ENCODE data around the gene FEM1A. TPM values are rescaled to one million over a fixed set of nuclear protein-coding genes. Genes with fewer than 3 reads are reported as not detected.

The FEM1A gene
- total and polyA plus RNA-seq, 2 of the 8 experiments (the other 6 are each of a cell fraction or from before 2014, with no cell fraction given): 6.7 to 16.1 TPM

- DNase-seq (ENCODE audit: low read depth in 1 of 2, low spot score in 2 of 2) (no peak), FAIRE-seq (no peak)
- H3K4me2 ChIP-seq (ENCODE audit: insufficient read depth in 1 of 2, low read depth in 2 of 2, low read length in 2 of 2): no peak overlapping the region
- H3K9ac ChIP-seq (replicated peaks in 1 of 4; ENCODE audit: extremely low read depth in 1 of 4, low read depth in 3 of 4, low read length in 3 of 4): no peak overlapping the region
- no peak overlapping the region for H3K56ac ChIP-seq (replicated peaks; ENCODE audit: insufficient read length, low read depth, low read length)
- H2BK12ac ChIP-seq (ENCODE audit: low read depth, low read length): no peak overlapping the region
- no peak overlapping the region for H3K27ac ChIP-seq (ENCODE audit: low read depth, low read length)
- no peak overlapping the region for H2BK5ac ChIP-seq (ENCODE audit: low read depth, low read length)
- no peaks in the 10 kb centered on the region for H3K36me3 ChIP-seq (ENCODE audit: control insufficient read depth in 2 of 4, insufficient read depth in 4 of 4, low read length in 3 of 4)
- no peak overlapping the region for H3K23ac ChIP-seq (ENCODE audit: insufficient read length)
- no peak overlapping the region for H4K5ac ChIP-seq (ENCODE audit: insufficient read length, low read depth, low read length)
- no peak overlapping the region for H2BK20ac ChIP-seq (ENCODE audit: low read length)
- H2BK15ac ChIP-seq (ENCODE audit: low read length): no peak overlapping the region
- H3K79me2 ChIP-seq (ENCODE audit: control insufficient read depth in 1 of 2, insufficient read depth in 2 of 2, low read length in 2 of 2): no peaks in the 10 kb centered on the region
- no peaks in the 10 kb centered on the region for H3K23me2 ChIP-seq (ENCODE audit: low read depth, low read length)
- POLR2A ChIA-PET (ENCODE audit: partially characterized antibody): no interaction called here
- WGBS, 2 experiments (ENCODE audit: extremely low coverage in 1 of 2, insufficient coverage in 1 of 2, insufficient read length in 1 of 2, insufficient replicate concordance in 2 of 2, low coverage in 1 of 2, low lambda C conversion rate in 2 of 2, missing lambda C conversion rate in 1 of 2): 87% methylated on average over 6 of the region's 6 CpGs; no CpG with 5 or more reads in 1 of the 2 experiments
- no peaks in the 10 kb centered on the region for H4K20me1 ChIP-seq (replicated peaks in 1 of 2; ENCODE audit: control insufficient read depth in 1 of 2, insufficient read depth in 2 of 2, low read length in 2 of 2)
- CTCF ChIA-PET (ENCODE audit: partially characterized antibody): interaction anchor here (0.7 to 1.6 kb wide), 4 partner anchors 21 to 97 kb away, joined by 3 to 5 read pairs (median 3); no protein-coding TSS in a partner anchor
- H4K91ac ChIP-seq (replicated peaks; ENCODE audit: insufficient read length, low read length): no peak overlapping the region
- no peak overlapping the region for H2BK120ac ChIP-seq (replicated peaks; ENCODE audit: low read depth, low read length)
- H3K4ac ChIP-seq (replicated peaks; ENCODE audit: insufficient read length, low read depth, low read length): no peak overlapping the region
- no peaks in the 10 kb centered on the region for H3K4me1 ChIP-seq (replicated peaks in 1 of 4; ENCODE audit: control insufficient read depth in 3 of 4, insufficient read depth in 4 of 4, low read length in 3 of 4)
- H3K27me3 ChIP-seq (replicated peaks in 1 of 4; ENCODE audit: control insufficient read depth in 3 of 4, extremely low read depth in 1 of 4, insufficient read depth in 3 of 4, low read length in 3 of 4): peaks cover 0 to 16% (median 12%) of the 10 kb centered on the region in 4 experiments; a peak in 6 of 7 replicates
- no peaks in the 10 kb centered on the region for H3K9me3 ChIP-seq (ENCODE audit: insufficient read depth in 2 of 2, low read depth in 1 of 2, low read length in 1 of 2)
- H3K4me3 ChIP-seq (ENCODE audit: extremely low read depth in 1 of 4, insufficient read depth in 2 of 4, low read depth in 3 of 4, low read length in 4 of 4): no peak overlapping the region
- H4K8ac ChIP-seq (ENCODE audit: extremely low read depth, insufficient read depth, low read length): no peak overlapping the region
- no peak overlapping the region for H2AFZ ChIP-seq (ENCODE audit: low read length)
- no peaks in the 10 kb centered on the region for H3K79me1 ChIP-seq (ENCODE audit: low read depth, low read length)
- H3K18ac ChIP-seq (ENCODE audit: extremely low read depth, low read length): no peak overlapping the region
- H2AK5ac ChIP-seq (ENCODE audit: low read depth, low read length): no peak overlapping the region
- no peak overlapping the region for H3K14ac ChIP-seq (ENCODE audit: insufficient read length)
- TF ChIP-seq ATF3 (IDR thresholded peaks at IDR 0.05; ENCODE audit: insufficient read depth, low read depth, low read length) (no peak), ATF2 (IDR thresholded peaks at IDR 0.05; ENCODE audit: low read length) (no peak), NANOG (IDR thresholded peaks at IDR 0.05; ENCODE audit: insufficient read depth, low read depth, low read length, poor library complexity, severe bottlenecking) (no peak), SP1 (IDR thresholded peaks at IDR 0.05; ENCODE audit: low read depth, low read length) (no peak), RNF2 (IDR thresholded peaks at IDR 0.05; ENCODE audit: borderline replicate concordance, low read depth, low read length, missing control alignments, poor library complexity, severe bottlenecking) (no peak), JUND (IDR thresholded peaks at IDR 0.05; ENCODE audit: low read length) (no peak), EP300 (IDR thresholded peaks at IDR 0.05; ENCODE audit: borderline replicate concordance in 1 of 2, low read depth in 2 of 2, low read length in 2 of 2) (no peak), NRF1 (IDR thresholded peaks at IDR 0.05; ENCODE audit: low read depth, low read length) (no peak), BRCA1 (IDR thresholded peaks at IDR 0.05; ENCODE audit: low read depth, low read length) (no peak), TBP (IDR thresholded peaks at IDR 0.05; ENCODE audit: low read depth, low read length) (no peak), CREB1 (IDR thresholded peaks at IDR 0.05) (no peak)
- TF ChIP-seq, protein P1, sequence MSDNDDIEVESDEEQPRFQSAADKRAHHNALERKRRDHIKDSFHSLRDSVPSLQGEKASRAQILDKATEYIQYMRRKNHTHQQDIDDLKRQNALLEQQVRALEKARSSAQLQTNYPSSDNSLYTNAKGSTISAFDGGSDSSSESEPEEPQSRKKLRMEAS (IDR thresholded peaks at IDR 0.05): no peak
Observed at GRCh38 chr19:4830332-4830731, 38.8 kb downstream of the FEM1A start.

Data from H1 (cell line).